Thoracic aorta (tissue), 2 donors: ENCODE measurements around the gene PDE4D. TPM values are rescaled to one million over a fixed set of nuclear protein-coding genes. Genes with fewer than 3 reads are reported as not detected.

Experiments
- ATAC-seq: fragments of 150-250 bp; one replicate; pipeline ENCODE4 v1.8.0; 2017; ENCODE audit warnings: low read depth; ENCODE audit not compliant: insufficient number of reproducible peaks, low FRiP score
- DNase-seq: peaks from one replicate; pipeline ENCODE4 v3.0.0-alpha.2; 2020; ENCODE audit warnings: low spot score
- H3K27ac ChIP-seq, 2 donors: fragments of 200-600 bp; sonication (generic); 1 replicate in 1 of 2; 2 replicates in 1 of 2; pipeline ENCODE4 v1.5.1; 2016; ENCODE audit warnings: mild to moderate bottlenecking in 2 of 2, moderate library complexity in 2 of 2
- H3K27me3 ChIP-seq: fragments of 200-600 bp; sonication (generic); replicated peaks from 2 replicates; pipeline ENCODE4 v1.6.0; 2016; ENCODE audit warnings: mild to moderate bottlenecking; ENCODE audit not compliant: insufficient read depth
- H3K36me3 ChIP-seq: fragments of 200-600 bp; sonication (generic); one replicate; pipeline ENCODE4 v1.5.1; 2016
- H3K4me1 ChIP-seq, 2 donors: fragments of 200-600 bp; sonication (generic); 1 replicate in 1 of 2; 2 replicates in 1 of 2; pipeline versions ENCODE4 v1.5.1 to v1.6.0; 2016; ENCODE audit warnings: low read depth in 2 of 2, mild to moderate bottlenecking in 1 of 2; ENCODE audit not compliant: control insufficient read depth in 1 of 2
- H3K4me3 ChIP-seq: fragments of 200-600 bp; sonication (generic); 2 replicates; pipeline ENCODE4 v1.5.1; 2016; ENCODE audit warnings: mild to moderate bottlenecking
- H3K9me3 ChIP-seq: fragments of 200-600 bp; sonication (generic); 2 replicates; pipeline ENCODE4 v1.5.1; 2016
- CTCF ChIP-seq: fragments of 200-600 bp; sonication (generic); IDR thresholded peaks from one replicate; pipeline ENCODE4 v1.5.1; 2019; ENCODE audit warnings: antibody characterized with exemption
- total RNA-seq, 2 donors: library from RNA; depleted of rRNA; stranded (reverse); fragments of >200 nt; gene quantifications; one replicate each; pipeline versions ENCODE4 v1.1.0 to v1.2.3, GENCODE V29; 2016

PDE4D gene
- total RNA-seq, 2 donors from 2014 or later = 34.0 to 85.8 TPM

- ATAC-seq (no peak), DNase-seq (no peak)
- Histone ChIP-seq H3K27ac (no peak overlapping the region), H3K27me3 (no peaks in the 10 kb centered on the region), H3K9me3 (no peaks in the 10 kb centered on the region), H3K36me3 (no peaks in the 10 kb centered on the region), H3K4me3 (no peak overlapping the region), H3K4me1 (no peaks in the 10 kb centered on the region)
- no peak for TF ChIP-seq CTCF
These were observed 133.8 kb downstream of the PDE4D start for GRCh38 chr5:59759600-59760351.

DNA sequence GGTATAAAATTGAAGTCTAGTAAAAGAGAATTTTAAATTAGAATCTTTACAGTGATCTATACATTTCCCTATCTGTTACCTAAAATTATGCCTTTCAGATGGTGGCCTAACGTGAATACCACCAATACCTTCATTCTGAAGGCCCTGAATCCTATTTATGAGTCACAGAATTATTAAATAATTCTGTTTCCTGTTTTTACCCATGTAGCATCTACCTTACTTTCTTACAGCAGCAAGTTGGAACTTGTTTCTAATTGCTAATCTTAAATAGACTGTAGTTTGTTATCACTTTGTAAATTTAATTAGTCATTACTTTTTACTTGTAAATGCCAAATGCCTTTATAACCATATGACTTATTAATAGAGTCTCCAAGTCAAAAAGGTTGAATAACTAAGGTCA, 135.0 kb downstream of the PDE4D start:
- Histone ChIP-seq H3K9me3 (no peaks in the 10 kb centered on the region), H3K4me3 (no peak overlapping the region), H3K27ac (no peak overlapping the region), H3K27me3 (no peaks in the 10 kb centered on the region), H3K4me1 (no peaks in the 10 kb centered on the region), H3K36me3 (no peaks in the 10 kb centered on the region)
- no peak for ATAC-seq
- no peak for TF ChIP-seq CTCF
- no peak for DNase-seq

DNA sequence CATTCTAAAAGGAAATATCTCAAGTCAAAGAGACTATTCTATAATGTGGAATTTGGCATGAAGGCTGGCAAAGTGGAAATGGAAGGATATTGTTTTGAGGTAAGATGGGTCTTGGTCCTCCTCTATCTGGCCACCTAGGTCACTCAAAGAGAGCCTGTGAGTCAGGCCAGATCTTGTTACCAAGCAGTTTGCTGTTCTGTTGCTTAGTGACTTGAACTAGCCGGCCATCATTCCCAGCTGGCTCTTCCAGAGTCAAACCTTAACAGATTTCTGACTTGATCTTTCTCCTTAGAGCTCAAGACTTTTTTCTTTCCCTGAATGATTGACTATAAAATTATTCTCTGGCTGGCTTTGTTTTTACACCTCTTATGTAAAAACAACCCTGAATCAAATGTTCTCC, 136.1 kb downstream of the PDE4D start:
- DNase-seq (no peak), ATAC-seq (no peak)
- Histone ChIP-seq H3K27ac (no peak overlapping the region), H3K9me3 (no peaks in the 10 kb centered on the region), H3K4me3 (no peak overlapping the region), H3K36me3 (no peaks in the 10 kb centered on the region), H3K27me3 (no peaks in the 10 kb centered on the region), H3K4me1 (no peaks in the 10 kb centered on the region)
- no peak for TF ChIP-seq CTCF

GRCh38 chr5:59756373-59757035, 137.0 kb downstream of the PDE4D start:
- Histone ChIP-seq H3K4me1 (no peaks in the 10 kb centered on the region), H3K27ac (no peak overlapping the region), H3K9me3 (no peaks in the 10 kb centered on the region), H3K36me3 (no peaks in the 10 kb centered on the region), H3K4me3 (no peak overlapping the region), H3K27me3 (no peaks in the 10 kb centered on the region)
- ATAC-seq (no peak), DNase-seq (no peak)
- no peak for TF ChIP-seq CTCF

- no peak for TF ChIP-seq CTCF
- no peak for ATAC-seq
- Histone ChIP-seq H3K4me3 (no peak overlapping the region), H3K27ac (no peak overlapping the region), H3K9me3 (no peaks in the 10 kb centered on the region), H3K4me1 (no peaks in the 10 kb centered on the region), H3K27me3 (no peaks in the 10 kb centered on the region), H3K36me3 (no peaks in the 10 kb centered on the region)
- DNase-seq = no peak
These were observed 138.1 kb downstream of the PDE4D start for GRCh38 chr5:59755476-59755875.
